Measurements from ENCODE around the gene CD6. TPM values are rescaled to one million over a fixed set of nuclear protein-coding genes. Genes with fewer than 3 reads are reported as not detected.

CD6 gene
- total RNA-seq, 1 experiment from 2014 or later, result 1.4 TPM

GRCh38 chr11:60935676-60936442 lies 35.6 kb upstream of the CD6 start:
- Histone ChIP-seq H3K9me2 (ENCODE audit: insufficient read depth) (no peaks in the 10 kb centered on the region), H3K4me2 (ENCODE audit: low read length) (no peak overlapping the region)

More at GRCh38 chr11:60935676-60936442, 35.6 kb upstream of the CD6 start:
- Histone ChIP-seq H4K20me1 (ENCODE audit: insufficient read depth) (no peaks in the 10 kb centered on the region), H3K4me1 (ENCODE audit: control insufficient read depth in 1 of 2, insufficient read depth in 2 of 2, low read length in 2 of 2) (no peaks in the 10 kb centered on the region), H3K4me3 (replicated peaks in 1 of 2; ENCODE audit: low read depth in 1 of 2, low read length in 2 of 2) (no peak overlapping the region), H3K79me2 (ENCODE audit: insufficient read depth, low read length) (no peaks in the 10 kb centered on the region), H3K27ac (ENCODE audit: low read depth, low read length) (no peak overlapping the region), H3K9ac (ENCODE audit: low read length) (no peak overlapping the region), H3K9me3 (ENCODE audit: control insufficient read depth in 1 of 2, insufficient read depth in 1 of 2, low read depth in 1 of 2, low read length in 2 of 2) (no peaks in the 10 kb centered on the region), H3K27me3 (ENCODE audit: insufficient read depth, low read length) (0 out of 2 replicates have a peak, but pooled peaks cover 6% of the 10 kb centered on the region), H2AFZ (ENCODE audit: low read depth, low read length, poor library complexity, severe bottlenecking) (no peak overlapping the region), H3K36me3 (ENCODE audit: control insufficient read depth in 1 of 2, insufficient read depth in 2 of 2, low read length in 2 of 2) (peaks cover 5 to 8% of the 10 kb centered on the region in 2 experiments; a peak in 3 of 4 replicates)
- TF ChIP-seq ZBTB33 (IDR thresholded peaks at IDR 0.05; ENCODE audit: extremely low read depth, insufficient replicate concordance, low read length) (no peak), SP1 (IDR thresholded peaks at IDR 0.05; ENCODE audit: low read depth) (no peak), POLR2A (IDR thresholded peaks at IDR 0.05; ENCODE audit: borderline replicate concordance, extremely low read depth, insufficient read depth, insufficient read length) (no peak), FOSL1 (IDR thresholded peaks at IDR 0.05; ENCODE audit: low read depth) (no peak), YY1 (IDR thresholded peaks at IDR 0.05; ENCODE audit: extremely low read depth, insufficient replicate concordance, low read depth, low read length) (no peak), SIN3A (IDR thresholded peaks at IDR 0.05; ENCODE audit: low read depth) (no peak), ATF3 (IDR thresholded peaks at IDR 0.05) (no peak)
- BruUV-seq (replicated peaks), result no TSS peak
- ATAC-seq (no peak), DNase-seq (ENCODE audit: low read depth, low spot score) (no peak)
- CTCF ChIA-PET, result no interaction called here
- RAD21 ChIA-PET (ENCODE audit: low non-redundant PET in 1 of 2, low total read pairs in 2 of 2, uncharacterized antibody in 2 of 2, unreplicated experiment in 2 of 2), result no interaction called here
- POLR2A ChIA-PET, result no interaction called here
- intact Hi-C loops (cut with micrococcal nuclease), result no loop called here

Data from HCT116 (cell line).